Measurements from ENCODE around the gene DLGAP4.

The DLGAP4 gene

DNA sequence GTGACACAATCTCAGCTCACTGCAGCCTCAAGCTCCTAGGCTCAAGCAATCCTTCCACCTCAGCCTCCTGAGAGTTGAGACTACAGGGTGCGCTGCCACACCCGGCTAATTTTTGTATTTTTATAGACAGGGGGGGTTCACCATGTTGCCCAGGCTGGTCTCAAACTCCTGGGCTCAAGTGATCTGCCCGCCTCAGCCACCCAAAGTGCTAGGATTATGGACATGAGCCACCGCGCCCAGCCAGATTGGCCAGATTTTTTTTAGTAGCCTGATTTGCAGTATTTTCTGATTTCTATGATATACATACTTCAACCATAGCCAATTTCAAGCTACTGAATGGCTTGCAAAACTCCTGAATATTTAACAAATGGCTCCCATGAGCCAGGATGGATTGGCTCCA is 21.4 kb upstream of the DLGAP4 start:
- H3K18ac ChIP-seq (ENCODE audit: low read depth in 1 of 2, low read length in 2 of 2): no peak overlapping the region
- H3K4ac ChIP-seq (ENCODE audit: low read depth in 1 of 2, low read length in 2 of 2): no peak overlapping the region
- H3K27ac ChIP-seq (ENCODE audit: low read length, poor library complexity, severe bottlenecking): no peak overlapping the region
- WGBS: 87% methylated on average over 3 of the region's 5 CpGs
- H4K8ac ChIP-seq (ENCODE audit: low read length): no peak overlapping the region
- H3K9ac ChIP-seq (ENCODE audit: low read length): no peak overlapping the region
- peaks cover 52 to 67% of the 10 kb centered on the region in 2 experiments for H3K27me3 ChIP-seq (ENCODE audit: control insufficient read depth in 1 of 2, insufficient read depth in 1 of 2, low read length in 2 of 2)
- H4K91ac ChIP-seq (ENCODE audit: low read length): no peak overlapping the region
- DNase-seq: no peak
- no peak overlapping the region for H3K4me2 ChIP-seq (ENCODE audit: low read length, poor library complexity, severe bottlenecking)
- H3K4me1 ChIP-seq (ENCODE audit: control insufficient read depth, insufficient read depth, low read depth, low read length): no peaks in the 10 kb centered on the region
- H3K14ac ChIP-seq (ENCODE audit: low read length in 2 of 2): no peak overlapping the region
- H2AK5ac ChIP-seq (ENCODE audit: low read length, severe bottlenecking): no peak overlapping the region
- no peak overlapping the region for H2BK120ac ChIP-seq (ENCODE audit: low read depth, low read length)
- H3K23ac ChIP-seq (ENCODE audit: low read length in 2 of 2): no peak overlapping the region
- no peak overlapping the region for H2AFZ ChIP-seq (ENCODE audit: low read depth, low read length)
- no peak overlapping the region for H2BK15ac ChIP-seq (ENCODE audit: low read depth, poor library complexity, severe bottlenecking)
- no peak overlapping the region for H2BK12ac ChIP-seq (ENCODE audit: low read length in 2 of 2)
- no peaks in the 10 kb centered on the region for H3K36me3 ChIP-seq (ENCODE audit: control insufficient read depth in 1 of 2, insufficient read depth in 2 of 2, low read depth in 1 of 2, low read length in 2 of 2)
- no peak overlapping the region for H3K4me3 ChIP-seq (ENCODE audit: insufficient read depth in 1 of 2, low read depth in 1 of 2, low read length in 2 of 2)
- no peak overlapping the region for H2BK5ac ChIP-seq (ENCODE audit: low read depth, low read length, poor library complexity, severe bottlenecking)
- H3K79me1 ChIP-seq (replicated peaks; ENCODE audit: low read length, poor library complexity, severe bottlenecking): no peaks in the 10 kb centered on the region
- peaks cover 18% of the 10 kb centered on the region for H3K9me3 ChIP-seq (ENCODE audit: control insufficient read depth, low read length)

DNA sequence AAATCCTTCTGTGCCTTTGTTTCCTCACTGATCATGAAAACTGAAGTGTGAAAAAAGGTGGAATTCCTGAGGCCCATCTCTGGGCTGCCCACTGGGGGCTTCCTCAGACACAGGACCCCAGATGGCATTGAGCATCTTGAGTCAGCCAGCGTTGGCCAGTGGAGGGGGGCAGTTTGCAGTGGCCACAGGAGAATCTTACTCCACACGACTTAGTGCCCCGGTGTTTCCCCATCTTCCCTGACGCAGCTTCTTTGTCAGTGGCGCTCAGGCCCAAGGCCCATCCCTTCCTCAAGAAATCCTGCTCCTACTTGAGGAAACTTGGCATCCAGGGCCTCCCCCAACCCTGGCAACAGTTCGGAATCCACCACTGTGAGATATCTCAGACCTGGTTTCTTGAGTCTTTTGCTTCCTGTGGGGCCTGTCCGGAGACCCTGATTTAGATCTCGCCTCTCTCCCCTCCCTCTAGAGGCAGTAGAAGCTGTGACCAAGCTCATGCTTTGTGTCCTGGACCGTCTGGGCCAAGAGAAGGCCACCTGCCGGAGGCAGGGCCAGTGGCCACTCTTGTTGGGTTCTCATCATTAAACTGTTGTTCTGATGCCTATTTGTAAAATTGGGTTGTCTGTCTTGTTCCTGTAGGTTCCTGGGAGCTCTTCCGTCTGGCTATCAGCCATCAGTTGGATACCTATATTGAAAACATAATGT is 20.2 kb upstream of the DLGAP4 start:
- Histone ChIP-seq H4K8ac (ENCODE audit: low read length) (no peak overlapping the region), H2BK5ac (ENCODE audit: low read depth, low read length, poor library complexity, severe bottlenecking) (no peak overlapping the region), H3K4ac (ENCODE audit: low read depth in 1 of 2, low read length in 2 of 2) (no peak overlapping the region), H2AK5ac (ENCODE audit: low read length, severe bottlenecking) (no peak overlapping the region), H3K27ac (ENCODE audit: low read length, poor library complexity, severe bottlenecking) (no peak overlapping the region), H2BK120ac (ENCODE audit: low read depth, low read length) (no peak overlapping the region), H3K4me2 (ENCODE audit: low read length, poor library complexity, severe bottlenecking) (no peak overlapping the region), H3K4me3 (ENCODE audit: insufficient read depth in 1 of 2, low read depth in 1 of 2, low read length in 2 of 2) (no peak overlapping the region), H2AFZ (ENCODE audit: low read depth, low read length) (no peak overlapping the region), H3K23ac (ENCODE audit: low read length in 2 of 2) (no peak overlapping the region), H3K18ac (ENCODE audit: low read depth in 1 of 2, low read length in 2 of 2) (no peak overlapping the region), H4K91ac (ENCODE audit: low read length) (no peak overlapping the region), H3K36me3 (ENCODE audit: control insufficient read depth in 1 of 2, insufficient read depth in 2 of 2, low read depth in 1 of 2, low read length in 2 of 2) (no peaks in the 10 kb centered on the region), H3K79me1 (replicated peaks; ENCODE audit: low read length, poor library complexity, severe bottlenecking) (no peaks in the 10 kb centered on the region), H3K9ac (ENCODE audit: low read length) (no peak overlapping the region), H3K14ac (ENCODE audit: low read length in 2 of 2) (no peak overlapping the region), H2BK15ac (ENCODE audit: low read depth, poor library complexity, severe bottlenecking) (no peak overlapping the region), H2BK12ac (ENCODE audit: low read length in 2 of 2) (no peak overlapping the region), H3K27me3 (ENCODE audit: control insufficient read depth in 1 of 2, insufficient read depth in 1 of 2, low read length in 2 of 2) (peaks cover 46 to 58% of the 10 kb centered on the region in 2 experiments), H3K9me3 (ENCODE audit: control insufficient read depth, low read length) (peaks cover 18% of the 10 kb centered on the region), H3K4me1 (ENCODE audit: control insufficient read depth, insufficient read depth, low read depth, low read length) (no peaks in the 10 kb centered on the region)
- DNase-seq: no peak
- WGBS: 78% methylated on average over 10 of the region's 11 CpGs

DNA sequence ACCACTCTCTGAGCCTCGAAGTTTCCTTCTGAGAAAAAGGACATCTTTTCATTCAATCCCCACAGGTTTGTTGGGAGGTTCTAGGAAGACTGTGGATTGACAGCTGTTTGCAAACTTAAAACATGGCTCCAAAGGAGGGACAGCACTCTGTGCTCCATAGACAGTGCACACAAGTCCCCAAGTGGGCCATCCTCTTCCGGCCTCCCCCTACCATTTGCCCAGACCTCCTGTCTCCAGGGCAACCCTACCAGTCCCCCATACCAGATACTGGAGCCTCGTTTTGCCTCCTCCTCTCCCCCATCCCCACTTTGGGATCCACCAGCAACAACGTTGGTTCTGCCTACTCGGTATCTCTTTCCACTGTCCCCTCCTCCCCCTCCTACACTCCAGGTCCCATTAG is 8.5 kb upstream of the DLGAP4 start:
- H2AK5ac ChIP-seq (ENCODE audit: low read length, severe bottlenecking): no peak overlapping the region
- no peak overlapping the region for H3K4me2 ChIP-seq (ENCODE audit: low read length, poor library complexity, severe bottlenecking)
- no peak overlapping the region for H4K8ac ChIP-seq (ENCODE audit: low read length)
- no peak overlapping the region for H4K91ac ChIP-seq (ENCODE audit: low read length)
- H3K79me1 ChIP-seq (replicated peaks; ENCODE audit: low read length, poor library complexity, severe bottlenecking): no peaks in the 10 kb centered on the region
- H3K4ac ChIP-seq (ENCODE audit: low read depth in 1 of 2, low read length in 2 of 2): no peak overlapping the region
- H3K27ac ChIP-seq (ENCODE audit: low read length, poor library complexity, severe bottlenecking): no peak overlapping the region
- H2BK15ac ChIP-seq (ENCODE audit: low read depth, poor library complexity, severe bottlenecking): no peak overlapping the region
- H3K4me3 ChIP-seq (ENCODE audit: insufficient read depth in 1 of 2, low read depth in 1 of 2, low read length in 2 of 2): no peak overlapping the region
- no peak for DNase-seq
- peaks cover 59 to 74% of the 10 kb centered on the region in 2 experiments for H3K27me3 ChIP-seq (ENCODE audit: control insufficient read depth in 1 of 2, insufficient read depth in 1 of 2, low read length in 2 of 2)
- H2BK120ac ChIP-seq (ENCODE audit: low read depth, low read length): no peak overlapping the region
- H3K23ac ChIP-seq (ENCODE audit: low read length in 2 of 2): no peak overlapping the region
- H2BK5ac ChIP-seq (ENCODE audit: low read depth, low read length, poor library complexity, severe bottlenecking): no peak overlapping the region
- no peaks in the 10 kb centered on the region for H3K36me3 ChIP-seq (ENCODE audit: control insufficient read depth in 1 of 2, insufficient read depth in 2 of 2, low read depth in 1 of 2, low read length in 2 of 2)
- no peak overlapping the region for H3K18ac ChIP-seq (ENCODE audit: low read depth in 1 of 2, low read length in 2 of 2)
- H3K14ac ChIP-seq (ENCODE audit: low read length in 2 of 2): no peak overlapping the region
- H2AFZ ChIP-seq (ENCODE audit: low read depth, low read length): no peak overlapping the region
- H2BK12ac ChIP-seq (ENCODE audit: low read length in 2 of 2): no peak overlapping the region
- no peaks in the 10 kb centered on the region for H3K4me1 ChIP-seq (ENCODE audit: control insufficient read depth, insufficient read depth, low read depth, low read length)
- H3K9me3 ChIP-seq (ENCODE audit: control insufficient read depth, low read length): no peaks in the 10 kb centered on the region
- H3K9ac ChIP-seq (ENCODE audit: low read length): no peak overlapping the region
- 58% methylated on average over 5 of the region's 5 CpGs for WGBS

DNA sequence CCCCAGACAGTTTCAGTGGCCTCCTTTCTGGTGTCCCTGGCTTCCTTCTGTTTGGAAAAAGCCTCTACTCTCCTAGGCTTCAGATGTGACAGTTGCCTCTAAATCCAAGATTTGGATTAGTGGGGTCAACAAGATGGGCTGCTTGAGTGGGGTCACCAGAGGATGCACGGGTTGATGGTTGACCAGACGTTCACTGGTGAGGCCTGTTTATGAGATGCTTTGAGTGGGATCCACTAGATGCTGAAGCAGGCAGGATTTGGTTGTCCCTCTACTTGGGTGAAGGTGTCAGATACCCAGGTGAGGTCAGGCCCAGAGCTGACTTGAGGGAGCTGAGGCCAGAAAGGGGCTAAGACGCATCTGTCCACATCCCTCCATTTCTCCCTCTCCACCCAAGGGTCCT is 8.1 kb upstream of the DLGAP4 start:
- no peak overlapping the region for H3K4me3 ChIP-seq (ENCODE audit: insufficient read depth in 1 of 2, low read depth in 1 of 2, low read length in 2 of 2)
- H3K4me1 ChIP-seq (ENCODE audit: control insufficient read depth, insufficient read depth, low read depth, low read length): no peaks in the 10 kb centered on the region
- H3K23ac ChIP-seq (ENCODE audit: low read length in 2 of 2): no peak overlapping the region
- H2BK120ac ChIP-seq (ENCODE audit: low read depth, low read length): no peak overlapping the region
- H3K79me1 ChIP-seq (replicated peaks; ENCODE audit: low read length, poor library complexity, severe bottlenecking): no peaks in the 10 kb centered on the region
- H3K4ac ChIP-seq (ENCODE audit: low read depth in 1 of 2, low read length in 2 of 2): no peak overlapping the region
- H3K9ac ChIP-seq (ENCODE audit: low read length): no peak overlapping the region
- H2BK15ac ChIP-seq (ENCODE audit: low read depth, poor library complexity, severe bottlenecking): no peak overlapping the region
- H2AFZ ChIP-seq (ENCODE audit: low read depth, low read length): no peak overlapping the region
- H3K36me3 ChIP-seq (ENCODE audit: control insufficient read depth in 1 of 2, insufficient read depth in 2 of 2, low read depth in 1 of 2, low read length in 2 of 2): no peaks in the 10 kb centered on the region
- H3K27ac ChIP-seq (ENCODE audit: low read length, poor library complexity, severe bottlenecking): no peak overlapping the region
- no peak overlapping the region for H2AK5ac ChIP-seq (ENCODE audit: low read length, severe bottlenecking)
- H4K91ac ChIP-seq (ENCODE audit: low read length): no peak overlapping the region
- no peak overlapping the region for H3K18ac ChIP-seq (ENCODE audit: low read depth in 1 of 2, low read length in 2 of 2)
- 78% methylated on average over 3 of the region's 3 CpGs for WGBS
- H2BK5ac ChIP-seq (ENCODE audit: low read depth, low read length, poor library complexity, severe bottlenecking): no peak overlapping the region
- no peak overlapping the region for H3K4me2 ChIP-seq (ENCODE audit: low read length, poor library complexity, severe bottlenecking)
- no peak for DNase-seq
- H3K14ac ChIP-seq (ENCODE audit: low read length in 2 of 2): no peak overlapping the region
- H3K27me3 ChIP-seq (ENCODE audit: control insufficient read depth in 1 of 2, insufficient read depth in 1 of 2, low read length in 2 of 2): peaks cover 63 to 78% of the 10 kb centered on the region in 2 experiments
- no peak overlapping the region for H4K8ac ChIP-seq (ENCODE audit: low read length)
- H3K9me3 ChIP-seq (ENCODE audit: control insufficient read depth, low read length): no peaks in the 10 kb centered on the region
- no peak overlapping the region for H2BK12ac ChIP-seq (ENCODE audit: low read length in 2 of 2)
